Heart right ventricle (tissue), 16 donors: ENCODE measurements around the gene UROD. TPM values are rescaled to one million over a fixed set of nuclear protein-coding genes. Genes with fewer than 3 reads are reported as not detected.
A peak's percentile ranks its signal among the peaks of the same experiment; 100 is the strongest.
"Not testable (repeated sequence)": the region's sequence is repeated elsewhere in the genome, so short reads cannot be mapped to it uniquely, and the experiment has no call there.

ENCODE experiments used
- ATAC-seq, 8 donors: fragments of 200-7000 bp; cut with Tn5 transposase; one replicate each; pipeline ENCODE4 v1.9.1; 2020; ENCODE audit warnings: mild to moderate bottlenecking in 8 of 8, moderate library complexity in 8 of 8, moderate number of reproducible peaks in 1 of 8
- DNase-seq, 2 donors: peaks; one replicate each; pipeline ENCODE4 v3.0.0-alpha.2; 2020
- H3K27ac ChIP-seq, 10 donors: fragments of 200-600 bp; sonication (generic) in 2 of 10; one replicate each; pipeline versions ENCODE4 v1.5.0 to v1.8.0; 2020 to 2022; ENCODE audit warnings: mild to moderate bottlenecking in 3 of 10
- H3K27me3 ChIP-seq, 7 donors: fragments of 200-600 bp; one replicate each; pipeline ENCODE4 v1.8.0; 2021 to 2022; ENCODE audit warnings: mild to moderate bottlenecking in 2 of 7
- H3K36me3 ChIP-seq, 9 donors: fragments of 200-600 bp; sonication (generic) in 1 of 9; one replicate each; pipeline versions ENCODE4 v1.5.0 to v1.8.0; 2020 to 2022; ENCODE audit warnings: mild to moderate bottlenecking in 2 of 9
- H3K4me1 ChIP-seq, 9 donors: fragments of 200-600 bp; sonication (generic) in 1 of 9; one replicate each; pipeline versions ENCODE4 v1.5.0 to v1.8.0; 2020 to 2022; ENCODE audit warnings: mild to moderate bottlenecking in 4 of 9
- H3K4me3 ChIP-seq, 10 donors: fragments of 200-600 bp; sonication (generic) in 2 of 10; one replicate each; pipeline versions ENCODE4 v1.5.0 to v1.8.0; 2020 to 2022; ENCODE audit warnings: mild to moderate bottlenecking in 7 of 10, moderate library complexity in 2 of 10
- H3K9me3 ChIP-seq, 11 donors: fragments of 200-600 bp in 10 of 11; sonication (generic) in 2 of 11; one replicate each; pipeline versions ENCODE4 v1.5.0 to v1.8.0; 2013 to 2022; ENCODE audit warnings: mild to moderate bottlenecking in 2 of 11, control low read depth in 1 of 11, moderate library complexity in 1 of 11
- WGBS, 2 donors: extraction: QIAGEN DNeasy Blood & Tissue Kit; methylation state at CpG; one replicate each; pipeline ENCODE4 v1.1.7; 2013; ENCODE audit warnings: inconsistent platforms in 1 of 2; 5-methylcytosine and 5-hydroxymethylcytosine counted together
- intact Hi-C, 10 donors: fragments of 100-400 bp; cut with DNase I; formaldehyde crosslinking; loops; one replicate each; pipeline versions ENCODE4 v1.11.1 to v1.14.2; 2022
- polyA plus RNA-seq, 2 donors: library from polyadenylated mRNA; stranded (reverse); fragments of 200-250 nt; gene quantifications; one replicate each; pipeline ENCODE4 v1.2.3, GENCODE V29; 2013
- total RNA-seq, 10 donors: library from RNA; stranded (reverse); fragmentation: NEBNext Ultra II Directional in 3 of 10; extraction: Animal tissue kit (Norgen Biotek cat#: 25700) in 3 of 10; gene quantifications; one replicate each; pipeline versions ENCODE4 v1.2.1 to v1.2.4, GENCODE V29; 2021 to 2023
- TF ChIP-seq, protein P1 (sequence below), 9 donors: fragments of 200-600 bp; sonication (generic) in 2 of 9; IDR thresholded peaks; one replicate each; pipeline versions ENCODE4 v1.5.0 to v1.8.0; 2021 to 2022; ENCODE audit warnings: antibody characterized with exemption in 9 of 9, mild to moderate bottlenecking in 5 of 9, moderate library complexity in 1 of 9
- donor health status: Arrhythmogenic right ventricular cardiomyopathy.
- donor health status: ischemic (EF 13 %, LVEDD 7.1; RV severe dilation, severe dysfunction).
- donor health status: healthy with polysubstance abuse.
- donor health status: DM: no; HTN: yes; CAD: no.
- donor health status: DM: no; HTN: no; CAD: no.
- donor health status: ischemic (EF 25% LVEDD 6.9; RV normal size, moderate dysfunction).
- donor health status: ischemic (EF 25% LVEDD 5.7; RV mildly dilated, moderate dysfunction).
- donor health status: healthy.
- donor health status: DM: yes; HTN: yes; CAD: no.
- donor health status: Ischemic cardiomyopathy.
- donor health status: ischemic (EF 35%, LVEDD 5.7; RV mildly dilated, moderate dysfunction).
- donor health status: nonischemic (EF 11% LVEDD 7.7; RV severe dilation, severe dysfunction).
- donor health status: DM: yes; HTN: yes; CAD: no.
- donor health status: PGD.
- donor health status: ischemic (EF 29% LVEDD 5.4; RV normal size, mild dysfunction).
- donor health status: nonischemic (EF 23%, LVEDD 6.1; RV moderate dilation, normal function).

The UROD gene
- total and polyA plus RNA-seq, 12 donors, result 68.1 to 109 (median 83.9) TPM

DNA sequence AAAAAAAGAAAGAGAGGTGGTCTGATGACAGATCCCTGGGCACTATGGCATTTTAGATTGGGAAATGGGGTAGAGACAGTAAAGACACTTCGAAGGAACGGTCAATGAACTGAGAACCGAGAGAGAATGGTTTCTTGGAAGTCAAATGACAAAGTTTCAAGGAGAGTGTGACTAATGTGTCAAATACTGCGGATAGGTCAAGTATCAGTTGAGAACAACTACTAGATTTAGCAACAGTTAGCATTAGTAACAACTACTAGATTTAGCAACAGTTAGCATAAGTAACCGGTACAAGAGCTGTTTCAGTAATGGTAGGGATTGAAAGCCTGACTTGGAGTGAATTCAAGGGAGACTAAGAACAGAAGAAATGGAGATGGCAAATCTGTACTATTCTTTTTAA lies 35.0 kb downstream of the UROD start:
- Histone ChIP-seq H3K27ac (no peak overlapping the region), H3K9me3 (no peaks in the 10 kb centered on the region), H3K36me3 (peaks cover 0 to 13% (median 0%) of the 10 kb centered on the region in 9 donors), H3K27me3 (no peaks in the 10 kb centered on the region), H3K4me3 (no peak overlapping the region), H3K4me1 (peaks cover 0 to 14% (median 0%) of the 10 kb centered on the region in 9 donors)
- WGBS, 2 donors, result 88 to 93% methylated on average over 5 of the region's 5 CpGs
- TF ChIP-seq, protein P1, sequence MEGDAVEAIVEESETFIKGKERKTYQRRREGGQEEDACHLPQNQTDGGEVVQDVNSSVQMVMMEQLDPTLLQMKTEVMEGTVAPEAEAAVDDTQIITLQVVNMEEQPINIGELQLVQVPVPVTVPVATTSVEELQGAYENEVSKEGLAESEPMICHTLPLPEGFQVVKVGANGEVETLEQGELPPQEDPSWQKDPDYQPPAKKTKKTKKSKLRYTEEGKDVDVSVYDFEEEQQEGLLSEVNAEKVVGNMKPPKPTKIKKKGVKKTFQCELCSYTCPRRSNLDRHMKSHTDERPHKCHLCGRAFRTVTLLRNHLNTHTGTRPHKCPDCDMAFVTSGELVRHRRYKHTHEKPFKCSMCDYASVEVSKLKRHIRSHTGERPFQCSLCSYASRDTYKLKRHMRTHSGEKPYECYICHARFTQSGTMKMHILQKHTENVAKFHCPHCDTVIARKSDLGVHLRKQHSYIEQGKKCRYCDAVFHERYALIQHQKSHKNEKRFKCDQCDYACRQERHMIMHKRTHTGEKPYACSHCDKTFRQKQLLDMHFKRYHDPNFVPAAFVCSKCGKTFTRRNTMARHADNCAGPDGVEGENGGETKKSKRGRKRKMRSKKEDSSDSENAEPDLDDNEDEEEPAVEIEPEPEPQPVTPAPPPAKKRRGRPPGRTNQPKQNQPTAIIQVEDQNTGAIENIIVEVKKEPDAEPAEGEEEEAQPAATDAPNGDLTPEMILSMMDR (IDR thresholded peaks at IDR 0.05), result no peak
- DNase-seq (no peak), ATAC-seq (no peak)
- intact Hi-C loops, result no loop called here

DNA sequence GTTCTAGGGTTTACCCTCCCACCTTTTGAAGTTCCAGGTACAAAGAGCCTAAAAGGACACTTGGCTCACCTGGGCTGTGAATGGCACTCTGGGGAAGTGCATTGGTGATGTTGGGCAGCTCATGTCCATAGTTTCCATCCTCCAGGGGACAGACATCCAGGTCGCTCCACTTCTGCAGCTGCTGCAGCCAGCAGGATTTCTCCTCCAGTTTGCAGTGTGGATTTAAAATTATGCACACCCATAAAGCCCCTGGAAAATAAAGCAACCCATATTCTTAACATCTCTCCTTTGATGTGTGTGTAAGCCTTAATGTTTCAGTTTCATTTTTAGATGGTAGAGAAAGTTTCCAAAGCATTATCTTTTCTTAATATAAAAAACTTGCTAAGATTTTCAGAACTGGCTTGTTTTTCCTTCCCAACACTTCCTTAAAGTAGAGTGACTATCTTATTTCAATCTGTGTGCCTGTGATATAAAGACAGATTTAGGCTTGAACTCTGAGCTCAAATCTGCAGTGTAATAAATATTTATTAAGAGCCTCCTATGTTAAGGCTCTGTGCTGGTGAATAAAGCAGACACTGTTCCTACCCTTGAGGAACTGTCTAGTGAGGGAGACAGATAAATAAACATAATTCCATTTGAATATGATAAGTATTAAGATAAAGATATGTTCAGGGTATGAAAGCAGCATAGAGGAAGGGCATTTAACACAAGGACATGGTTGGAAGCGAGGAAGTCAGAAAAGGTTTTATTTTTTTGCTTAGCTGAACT lies 39.1 kb downstream of the UROD start:
- peak overlapping the region in 1 of 10 donors; percentile 53 for H3K27ac ChIP-seq
- DNase-seq (no peak), ATAC-seq (no peak)
- no peaks in the 10 kb centered on the region for H3K9me3 ChIP-seq
- peaks cover 0 to 3% (median 0%) of the 10 kb centered on the region in 9 donors for H3K36me3 ChIP-seq
- peak overlapping the region in 1 of 10 donors; percentile 18 for H3K4me3 ChIP-seq
- WGBS, 2 donors, result 61 to 67% methylated on average over 2 of the region's 2 CpGs
- TF ChIP-seq, protein P1 (IDR thresholded peaks at IDR 0.05), result no peak
- intact Hi-C loops, result no loop called here
- peaks cover 0 to 14% (median 0%) of the 10 kb centered on the region in 9 donors for H3K4me1 ChIP-seq
- H3K27me3 ChIP-seq, result no peaks in the 10 kb centered on the region

- Histone ChIP-seq H3K27ac (no peak overlapping the region), H3K27me3 (no peaks in the 10 kb centered on the region), H3K4me3 (no peak overlapping the region), H3K9me3 (no peaks in the 10 kb centered on the region), H3K4me1 (no peaks in the 10 kb centered on the region), H3K36me3 (peaks cover 0 to 24% (median 0%) of the 10 kb centered on the region in 9 donors)
- WGBS, 2 donors, result 68 to 73% methylated on average over 1 of the region's 1 CpG
- TF ChIP-seq, protein P1 (IDR thresholded peaks at IDR 0.05), result no peak
- intact Hi-C loops, result no loop called here
- DNase-seq, result no peak
- no peak for ATAC-seq
Measured at GRCh38 chr1:45057542-45057941, 45.5 kb downstream of the UROD start.

- Histone ChIP-seq H3K9me3 (no peaks in the 10 kb centered on the region), H3K36me3 (peaks cover 0 to 24% (median 0%) of the 10 kb centered on the region in 9 donors), H3K27me3 (no peaks in the 10 kb centered on the region), H3K4me1 (no peaks in the 10 kb centered on the region), H3K27ac (no peak overlapping the region), H3K4me3 (no peak overlapping the region)
- no peak for ATAC-seq
- no peak for DNase-seq
- TF ChIP-seq, protein P1 (IDR thresholded peaks at IDR 0.05), result no peak
- WGBS, 2 donors, result 85 to 87% methylated on average over 2 of the region's 2 CpGs
- intact Hi-C loops, result no loop called here
Measured at GRCh38 chr1:45059829-45060228, 47.8 kb downstream of the UROD start.

DNA sequence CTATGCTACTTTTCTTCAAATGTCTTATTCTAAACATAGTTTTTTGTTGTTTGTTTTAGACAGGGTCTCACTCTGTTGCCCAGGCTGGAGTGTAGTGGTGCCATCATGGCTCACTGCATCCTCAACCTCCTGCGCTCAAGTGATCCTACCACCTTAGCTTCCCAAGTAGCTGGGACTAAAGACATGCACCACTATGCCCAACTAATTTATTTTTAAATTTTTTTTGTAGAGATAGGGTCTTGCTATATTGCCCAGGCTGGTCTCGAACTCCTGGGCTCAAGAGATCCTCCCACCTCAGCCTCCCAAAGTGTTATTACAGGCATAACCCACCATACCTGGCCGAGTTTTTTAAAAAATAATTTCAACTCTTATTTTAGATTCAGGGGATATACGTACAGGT lies 50.4 kb downstream of the UROD start:
- H3K9me3 ChIP-seq, ATAC-seq, intact Hi-C loops, H3K4me3 ChIP-seq, H3K27ac ChIP-seq, H3K27me3 ChIP-seq, H3K4me1 ChIP-seq, DNase-seq: not testable (repeated sequence)
- H3K36me3 ChIP-seq, result peaks cover 0 to 20% (median 0%) of the 10 kb centered on the region in 9 donors
- 91% methylated on average over 4 of the region's 4 CpGs for WGBS, 2 donors
